ENCODE results near the gene RNF123.

- TF ChIP-seq POLR2AphosphoS5 (IDR thresholded peaks at IDR 0.05): no peak
- TF ChIP-seq CTCF (IDR thresholded peaks at IDR 0.05): no peak
- TF ChIP-seq EP300 (IDR thresholded peaks at IDR 0.05): no peak
These were observed 25.6 kb downstream of the RNF123 start for GRCh38 chr3:49714728-49715550.

Data from esophagus muscularis mucosa (tissue), 4 donors.